IMR-90 (cell line): Measurements from ENCODE around the gene ORC6. TPM values are rescaled to one million over a fixed set of nuclear protein-coding genes. Genes with fewer than 3 reads are reported as not detected.

Experiments used
- ATAC-seq: fragments of 200-7000 bp; cut with Tn5 transposase; 2 replicates; pipeline ENCODE4 v1.9.1; 2020; ENCODE audit warnings: low read depth, mild to moderate bottlenecking, moderate library complexity
- BruUV-seq: library from RNA; stranded (reverse); fragments of 400-500 nt; replicated peaks from 2 replicates; lab custom pipeline; 2021; lab: Mats Ljungman, UMichigan
- CTCF ChIA-PET: fragments of 300-600 bp; formaldehyde crosslinking; extraction: SDS; loops from one replicate; lab custom pipeline; 2021; ENCODE audit warnings: antibody characterized with exemption; lab: Yijun Ruan, JAX
- POLR2A ChIA-PET: fragments of 300-600 bp; sonication (Branson Sonifier 250); formaldehyde crosslinking; loops from one replicate; lab custom pipeline; 2022; ENCODE audit warnings: antibody characterized with exemption; ENCODE audit not compliant: unreplicated experiment; lab: Charles Lee
- DNase-seq: peaks from one replicate; pipeline ENCODE4 v3.0.0; 2013
- H2AFZ ChIP-seq: replicated peaks from 2 replicates; pipeline ENCODE3; 2013; ENCODE audit warnings: low read length, mild to moderate bottlenecking; ENCODE audit not compliant: poor library complexity
- H2AK5ac ChIP-seq: 2 replicates; pipeline ENCODE4 v1.6.1; 2013; ENCODE audit warnings: low read depth, low read length, inconsistent platforms
- H2AK9ac ChIP-seq: replicated peaks from 2 replicates; pipeline ENCODE3; 2013; ENCODE audit warnings: mild to moderate bottlenecking, low read depth, low read length, moderate library complexity; ENCODE audit not compliant: poor library complexity
- H2BK120ac ChIP-seq: 2 replicates; pipeline ENCODE4 v1.6.1; 2013; ENCODE audit warnings: low read depth, low read length, inconsistent platforms
- H2BK15ac ChIP-seq: 3 replicates; pipeline ENCODE4 v1.6.1; 2013; ENCODE audit warnings: low read depth, low read length, inconsistent platforms
- H2BK20ac ChIP-seq: 2 replicates; pipeline ENCODE4 v1.6.1; 2013; ENCODE audit warnings: low read depth, mild to moderate bottlenecking, inconsistent platforms, low read length, moderate library complexity
- H2BK5ac ChIP-seq: 2 replicates; pipeline ENCODE4 v1.6.1; 2013; ENCODE audit warnings: mild to moderate bottlenecking, low read depth, low read length, inconsistent platforms; ENCODE audit not compliant: poor library complexity, severe bottlenecking
- H3K14ac ChIP-seq: replicated peaks from 2 replicates; pipeline ENCODE4 v1.6.1; 2013; ENCODE audit warnings: low read depth, low read length, inconsistent platforms
- H3K18ac ChIP-seq: 2 replicates; pipeline ENCODE4 v1.6.1; 2013; ENCODE audit warnings: low read depth, low read length, control low read depth
- H3K23ac ChIP-seq: 2 replicates; pipeline ENCODE4 v1.6.1; 2013; ENCODE audit warnings: low read depth, low read length, inconsistent platforms
- H3K27ac ChIP-seq: 2 replicates; pipeline ENCODE4 v1.5.1; 2013; ENCODE audit warnings: mild to moderate bottlenecking, control low read depth, low read length; ENCODE audit not compliant: insufficient read depth
- H3K27me3 ChIP-seq: 2 replicates; pipeline ENCODE4 v1.6.1; 2013; ENCODE audit warnings: low read length; ENCODE audit not compliant: control insufficient read depth, insufficient read depth
- H3K36me3 ChIP-seq: 2 replicates; pipeline ENCODE4 v1.6.1; 2013; ENCODE audit warnings: low read length, mixed read lengths; ENCODE audit not compliant: control insufficient read depth, insufficient read depth
- H3K4ac ChIP-seq: 2 replicates; pipeline ENCODE4 v1.6.1; 2013; ENCODE audit warnings: low read depth, low read length, inconsistent platforms
- H3K4me1 ChIP-seq: 2 replicates; pipeline ENCODE4 v1.6.1; 2013; ENCODE audit warnings: low read length, mixed read lengths; ENCODE audit not compliant: control insufficient read depth, insufficient read depth
- H3K4me2 ChIP-seq: 2 replicates; pipeline ENCODE4 v1.6.1; 2013; ENCODE audit warnings: low read depth, mild to moderate bottlenecking, control low read depth, low read length, moderate library complexity
- H3K4me3 ChIP-seq: 2 replicates; pipeline ENCODE4 v1.5.1; 2013; ENCODE audit warnings: low read depth, mild to moderate bottlenecking, control low read depth, low read length, moderate library complexity; ENCODE audit not compliant: insufficient read depth
- H3K56ac ChIP-seq: 2 replicates; pipeline ENCODE4 v1.6.1; 2013; ENCODE audit warnings: low read length, inconsistent platforms; ENCODE audit not compliant: insufficient read depth; ENCODE audit errors: extremely low read depth
- H3K79me1 ChIP-seq, 2 experiments: 2 replicates each; pipeline ENCODE4 v1.6.1; 2013; ENCODE audit warnings: low read length in 2 of 2, inconsistent platforms in 1 of 2, low read depth in 1 of 2
- H3K9ac ChIP-seq: 2 replicates; pipeline ENCODE4 v1.6.1; 2013; ENCODE audit warnings: low read depth, low read length, control low read depth
- H3K9me1 ChIP-seq: 2 replicates; pipeline ENCODE4 v1.6.1; 2013; ENCODE audit warnings: low read length, inconsistent platforms; ENCODE audit not compliant: insufficient read depth
- H3K9me3 ChIP-seq: 2 replicates; pipeline ENCODE4 v1.6.1; 2013; ENCODE audit warnings: low read length; ENCODE audit not compliant: control insufficient read depth, insufficient read depth
- H4K20me1 ChIP-seq: 2 replicates; pipeline ENCODE4 v1.6.1; 2013; ENCODE audit warnings: low read length, inconsistent platforms; ENCODE audit not compliant: insufficient read depth
- H4K5ac ChIP-seq: 2 replicates; pipeline ENCODE4 v1.6.1; 2013; ENCODE audit warnings: mild to moderate bottlenecking, low read depth, low read length, control low read depth
- H4K8ac ChIP-seq, 2 experiments: 2 replicates each; pipeline ENCODE4 v1.6.1; 2013; ENCODE audit warnings: low read depth in 2 of 2, low read length in 2 of 2, control low read depth in 1 of 2, inconsistent platforms in 1 of 2
- H4K91ac ChIP-seq: 2 replicates; pipeline ENCODE4 v1.6.1; 2013; ENCODE audit warnings: low read depth, low read length, inconsistent platforms; ENCODE audit not compliant: insufficient read depth
- BHLHE40 ChIP-seq: fragments of 150-350 bp; IDR thresholded peaks from 2 replicates; pipeline ENCODE4 v1.6.1; 2016; ENCODE audit warnings: mild to moderate bottlenecking, low read depth, low read length
- CEBPB ChIP-seq: IDR thresholded peaks from 2 replicates; pipeline ENCODE4 v1.6.1; 2012; ENCODE audit warnings: low read depth, low read length, improper control_type of control experiment
- MAFK ChIP-seq: IDR thresholded peaks from 2 replicates; pipeline ENCODE4 v1.6.1; 2012; ENCODE audit warnings: low read depth, low read length, improper control_type of control experiment
- MAZ ChIP-seq: IDR thresholded peaks from 2 replicates; pipeline ENCODE4 v1.6.1; 2012; ENCODE audit warnings: low read depth, mild to moderate bottlenecking, low read length, improper control_type of control experiment, moderate library complexity, borderline replicate concordance
- MXI1 ChIP-seq: IDR thresholded peaks from 2 replicates; pipeline ENCODE4 v1.6.1; 2012; ENCODE audit warnings: low read depth, mild to moderate bottlenecking, low read length, moderate library complexity, borderline replicate concordance
- RAD21 ChIP-seq: IDR thresholded peaks from 2 replicates; pipeline ENCODE4 v1.6.1; 2012; ENCODE audit warnings: low read length, improper control_type of control experiment
- WGBS, 2 experiments: methylation state at CpG; one replicate each; pipeline versions ENCODE4 v1.1.5 to v1.1.7; 2013; ENCODE audit warnings: missing lambda C conversion rate in 2 of 2; ENCODE audit not compliant: insufficient read length in 1 of 2; ENCODE audit errors: extremely low coverage in 2 of 2; 5-methylcytosine and 5-hydroxymethylcytosine counted together
- dilution Hi-C: fragments of 300-500 bp; cut with HindIII; formaldehyde crosslinking; loops from one replicate; pipeline ENCODE4 v1.14.3; 2018; ENCODE audit warnings: low sequenced_read_pairs; ENCODE audit not compliant: unreplicated experiment
- in situ Hi-C: fragments of 300-500 bp; cut with MboI; formaldehyde crosslinking; loops from 3 replicates; pipeline ENCODE4 v1.14.3; 2019; ENCODE audit warnings: low sequenced_read_pairs, inconsistent platforms, mixed read lengths
- intact Hi-C: fragments of 100-400 bp; cut with micrococcal nuclease; formaldehyde crosslinking; loops from 2 replicates; pipeline ENCODE4 v1.10.0; 2022
- polyA plus RNA-seq, 3 experiments: library from polyadenylated mRNA; depleted of rRNA; stranded (reverse); fragments of >200 nt; gene quantifications; 2 replicates each; pipeline ENCODE4 v1.2.3, GENCODE V29; 2012; ENCODE audit warnings: low replicate concordance in 1 of 3
- total RNA-seq: library from RNA; depleted of rRNA; stranded (reverse); fragments of >200 nt; gene quantifications from 2 replicates; pipeline ENCODE4 v1.2.3, GENCODE V29; 2012
- TF ChIP-seq, protein P1 (sequence below): fragments of 150-350 bp; IDR thresholded peaks from 2 replicates; pipeline ENCODE4 v1.6.1; 2017; ENCODE audit warnings: mild to moderate bottlenecking, antibody characterized with exemption, low read length, low read depth

ORC6 gene
- total and polyA plus RNA-seq, 2 of the 4 experiments (the other 2 are of a cell fraction): 9.0 to 15.9 TPM

DNA sequence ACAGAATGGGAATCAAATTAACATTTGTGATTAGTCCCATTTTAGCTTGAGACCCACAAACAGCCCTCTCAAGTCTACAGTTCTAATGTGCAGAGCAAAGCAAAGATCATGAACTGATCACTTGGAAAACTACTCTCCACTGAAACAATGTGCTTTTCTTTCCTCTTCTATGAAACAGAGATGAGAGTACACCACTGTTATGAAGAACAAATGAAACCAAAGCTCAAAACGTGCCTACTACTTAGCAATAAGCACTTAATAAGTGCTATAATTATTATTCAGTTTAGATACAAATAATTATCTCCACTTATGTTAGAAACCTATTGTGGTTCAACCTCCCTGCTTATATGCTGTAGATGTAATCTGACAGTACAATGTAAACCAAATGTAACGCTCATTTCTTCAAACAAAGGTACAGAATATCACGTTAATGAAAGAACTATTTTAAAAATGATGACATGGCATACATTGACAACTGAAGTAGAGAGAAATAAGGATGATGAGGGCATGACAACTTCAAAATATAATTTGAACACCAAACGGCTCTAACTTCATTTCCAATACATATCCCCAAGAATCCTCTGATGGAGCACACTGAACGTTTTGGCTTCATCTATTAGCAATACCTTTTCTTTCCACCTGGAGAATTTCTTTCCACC is 2.5 kb upstream of the ORC6 start:
- no peak overlapping the region for H2AFZ ChIP-seq
- no peaks in the 10 kb centered on the region for H3K27me3 ChIP-seq
- peaks cover 22 to 60% of the 10 kb centered on the region in 2 experiments for H3K79me1 ChIP-seq
- no peak overlapping the region for H2BK20ac ChIP-seq
- H3K4ac ChIP-seq: no peak overlapping the region
- H3K4me3 ChIP-seq: no peak overlapping the region
- no peak for ATAC-seq
- dilution Hi-C loops (no loop called here), in situ Hi-C loops (no loop called here), intact Hi-C loops (no loop called here)
- CTCF ChIA-PET: interaction anchor here (1.9 kb wide), 1 partner anchor 13 kb away, joined by 9 read pairs; no protein-coding TSS in a partner anchor
- H3K36me3 ChIP-seq: 0 out of 2 replicates have a peak, but pooled peaks cover 2% of the 10 kb centered on the region
- no CpG with 5 or more reads among the region's 5 CpGs for WGBS, 2 experiments
- no peak overlapping the region for H2BK120ac ChIP-seq
- POLR2A ChIA-PET: no interaction called here
- H4K91ac ChIP-seq: no peak overlapping the region
- no peak overlapping the region for H4K5ac ChIP-seq
- BruUV-seq: no TSS peak
- no peak for DNase-seq
- no peaks in the 10 kb centered on the region for H3K9me3 ChIP-seq
- no peak overlapping the region for H2AK9ac ChIP-seq
- H2BK15ac ChIP-seq: no peak overlapping the region
- no peak overlapping the region; the same call in 1 of the 2 replicates for H3K9ac ChIP-seq
- H3K14ac ChIP-seq: no peak overlapping the region
- H2BK5ac ChIP-seq: no peak overlapping the region
- no peak for TF ChIP-seq BHLHE40
- no peak for TF ChIP-seq MAZ
- TF ChIP-seq CEBPB: no peak
- TF ChIP-seq MAFK: peak; percentile 78
- TF ChIP-seq RAD21: no peak
- TF ChIP-seq, protein P1, sequence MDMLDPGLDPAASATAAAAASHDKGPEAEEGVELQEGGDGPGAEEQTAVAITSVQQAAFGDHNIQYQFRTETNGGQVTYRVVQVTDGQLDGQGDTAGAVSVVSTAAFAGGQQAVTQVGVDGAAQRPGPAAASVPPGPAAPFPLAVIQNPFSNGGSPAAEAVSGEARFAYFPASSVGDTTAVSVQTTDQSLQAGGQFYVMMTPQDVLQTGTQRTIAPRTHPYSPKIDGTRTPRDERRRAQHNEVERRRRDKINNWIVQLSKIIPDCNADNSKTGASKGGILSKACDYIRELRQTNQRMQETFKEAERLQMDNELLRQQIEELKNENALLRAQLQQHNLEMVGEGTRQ: no peak
- TF ChIP-seq MXI1: no peak
- H2AK5ac ChIP-seq: no peak overlapping the region
- no peak overlapping the region for H3K27ac ChIP-seq
- peaks cover 55% of the 10 kb centered on the region for H4K20me1 ChIP-seq
- peak overlapping the region; percentile 59 for H3K23ac ChIP-seq
- H3K56ac ChIP-seq: no peak overlapping the region
- H3K4me1 ChIP-seq: peaks cover 8% of the 10 kb centered on the region
- no peak overlapping the region for H3K18ac ChIP-seq
- H3K4me2 ChIP-seq: peak overlapping the region; percentile 85
- no peak overlapping the region for H4K8ac ChIP-seq
- H3K9me1 ChIP-seq: peaks cover 5% of the 10 kb centered on the region
